Measurements from ENCODE around the gene MVB12B.
"Not testable (repeated sequence)": the region's sequence is repeated elsewhere in the genome, so short reads cannot be mapped to it uniquely, and the experiment has no call there.

Gene MVB12B

GRCh38 chr9:126543490-126543889, 216.9 kb downstream of the MVB12B start:
- TF ChIP-seq ZNF274 (IDR thresholded peaks at IDR 0.05; ENCODE audit: low read depth, low read length) = no peak

DNA sequence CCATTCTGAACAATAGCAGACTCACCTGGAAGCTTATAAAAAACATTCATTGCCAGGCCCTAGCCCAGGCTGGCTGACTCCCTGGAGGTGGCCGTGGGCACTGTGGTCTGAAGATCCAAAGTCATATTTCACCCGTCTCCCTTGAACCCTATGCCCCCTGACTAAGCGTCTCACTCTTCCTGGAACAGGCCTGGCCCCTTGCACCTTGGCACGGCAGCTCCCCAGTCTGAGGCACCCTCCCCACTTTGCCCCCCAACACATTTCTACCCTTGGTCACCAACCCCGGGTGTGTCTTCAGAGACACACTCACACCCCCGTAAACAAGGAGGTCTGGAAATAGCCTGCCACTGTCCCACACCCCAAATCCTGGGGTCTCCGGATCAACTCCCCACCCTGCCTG, 218.5 kb downstream of the MVB12B start:
- H3K4me3 ChIP-seq (ENCODE audit: low read length) = no peak overlapping the region
- no peak for TF ChIP-seq ZNF274 (IDR thresholded peaks at IDR 0.05; ENCODE audit: low read depth, low read length)

More at GRCh38 chr9:126543490-126543889, 216.9 kb downstream of the MVB12B start:
- H3K4me3 ChIP-seq (ENCODE audit: low read length) = no peak overlapping the region

DNA sequence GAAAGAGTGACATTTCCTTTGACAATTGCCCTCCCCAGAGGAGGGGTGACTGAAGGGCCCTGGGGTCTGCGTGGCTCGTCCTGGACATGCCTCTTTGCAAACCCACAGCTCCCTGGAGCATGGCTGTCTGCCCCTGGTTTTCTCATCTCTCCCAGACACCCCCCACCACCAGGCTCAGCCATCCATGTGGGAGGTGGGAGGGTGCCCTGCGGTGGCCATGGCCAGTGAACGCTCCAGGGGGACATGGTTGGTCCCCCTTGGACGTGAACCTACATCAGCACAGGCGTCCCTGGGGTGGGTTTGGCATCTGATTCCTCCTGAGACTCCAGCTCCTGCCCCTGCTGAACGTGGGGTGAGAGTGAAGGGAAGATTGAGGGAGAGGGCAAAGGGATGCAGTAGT, 219.4 kb downstream of the MVB12B start:
- no peak for TF ChIP-seq ZNF274 (IDR thresholded peaks at IDR 0.05; ENCODE audit: low read depth, low read length)

DNA sequence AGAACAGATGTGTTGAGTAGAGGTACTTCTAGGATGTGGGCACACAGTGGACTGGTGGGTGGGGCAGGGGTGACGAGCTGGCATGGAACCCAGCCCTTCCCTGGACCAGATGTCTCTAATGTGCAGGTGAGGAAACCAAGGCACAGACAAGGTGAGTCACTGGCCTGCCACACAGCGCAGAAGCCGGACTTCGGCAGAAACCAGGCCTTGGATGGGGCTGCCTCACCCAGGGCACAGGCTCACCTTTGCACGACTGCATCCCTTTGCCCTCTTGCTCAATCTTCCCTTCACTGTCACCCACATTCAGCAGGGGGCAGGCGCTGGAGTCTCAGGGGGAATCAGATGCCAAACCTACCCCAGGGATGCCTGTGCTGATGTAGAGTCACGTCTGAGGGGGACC, 221.7 kb downstream of the MVB12B start:
- H3K4me3 ChIP-seq (ENCODE audit: low read length) = no peak overlapping the region
- TF ChIP-seq ZNF274 (IDR thresholded peaks at IDR 0.05; ENCODE audit: low read depth, low read length) = no peak

More for the DNA sequence above, 219.4 kb downstream of the MVB12B start:
- no peak overlapping the region for H3K4me3 ChIP-seq (ENCODE audit: low read length)

DNA sequence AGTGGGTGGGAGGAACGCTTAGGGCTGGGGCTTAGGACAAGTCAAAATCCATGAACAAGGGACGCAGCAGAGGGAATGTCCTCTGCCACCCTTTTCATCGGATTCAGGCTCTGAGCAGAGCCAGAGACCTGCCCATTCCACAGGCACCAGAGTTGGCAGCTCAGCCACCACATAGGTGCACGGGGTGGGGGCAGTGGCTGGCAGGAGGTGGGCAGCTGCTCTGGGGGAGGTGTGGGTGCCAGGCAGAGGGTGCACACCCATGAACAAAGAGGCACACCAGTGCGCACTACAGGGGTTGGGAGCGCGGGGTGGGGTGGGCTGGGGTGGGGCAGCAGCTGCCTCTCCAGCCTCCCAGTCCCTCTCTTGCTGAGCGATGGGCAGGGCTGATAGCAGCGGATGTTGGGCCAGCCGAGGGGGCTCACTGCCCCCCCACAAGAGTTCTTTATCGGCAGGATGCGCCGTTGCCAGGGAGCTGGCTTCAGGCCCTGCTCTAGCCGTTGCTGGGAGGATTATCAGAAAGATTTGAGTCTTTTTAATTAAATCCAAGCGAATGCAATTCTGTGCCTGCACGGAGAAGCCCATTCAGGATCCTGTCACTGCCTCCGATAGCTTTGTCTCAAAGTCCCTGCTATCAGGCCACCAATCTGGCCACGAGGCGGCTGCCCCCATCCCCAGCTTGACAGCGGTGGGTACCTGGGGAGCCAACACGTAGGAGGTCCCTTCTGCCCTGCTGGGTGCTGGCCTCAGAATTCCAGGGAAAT, 222.8 kb downstream of the MVB12B start:
- no peak overlapping the region for H3K4me3 ChIP-seq (ENCODE audit: low read length)
- no peak for TF ChIP-seq ZNF274 (IDR thresholded peaks at IDR 0.05; ENCODE audit: low read depth, low read length)

- H3K4me3 ChIP-seq (ENCODE audit: low read length) = no peak overlapping the region
- no peak for TF ChIP-seq ZNF274 (IDR thresholded peaks at IDR 0.05; ENCODE audit: low read depth, low read length)
Measured at GRCh38 chr9:126550891-126551351, 224.3 kb downstream of the MVB12B start.

DNA sequence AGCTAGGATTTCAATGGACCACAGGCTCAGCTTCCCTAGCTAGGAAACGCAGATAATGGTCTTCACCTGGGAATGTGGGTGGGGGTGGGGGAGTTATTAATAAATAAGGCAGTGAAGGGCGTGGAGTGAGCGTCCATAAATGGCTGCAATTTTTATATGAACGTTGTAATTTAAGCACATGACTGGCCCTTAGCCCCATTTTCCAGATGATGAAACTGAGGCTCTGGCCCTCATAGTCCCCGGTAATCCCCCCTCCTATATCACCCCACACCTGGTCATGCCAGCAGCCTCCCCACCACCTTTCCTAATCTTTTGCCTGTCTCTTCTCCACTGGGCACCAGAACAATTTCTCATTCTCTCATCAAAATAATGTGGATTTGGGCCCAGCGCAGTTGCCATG, 225.2 kb downstream of the MVB12B start:
- TF ChIP-seq ZNF274 (IDR thresholded peaks at IDR 0.05; ENCODE audit: low read depth, low read length) = no peak
- no peak overlapping the region for H3K4me3 ChIP-seq (ENCODE audit: low read length)

DNA sequence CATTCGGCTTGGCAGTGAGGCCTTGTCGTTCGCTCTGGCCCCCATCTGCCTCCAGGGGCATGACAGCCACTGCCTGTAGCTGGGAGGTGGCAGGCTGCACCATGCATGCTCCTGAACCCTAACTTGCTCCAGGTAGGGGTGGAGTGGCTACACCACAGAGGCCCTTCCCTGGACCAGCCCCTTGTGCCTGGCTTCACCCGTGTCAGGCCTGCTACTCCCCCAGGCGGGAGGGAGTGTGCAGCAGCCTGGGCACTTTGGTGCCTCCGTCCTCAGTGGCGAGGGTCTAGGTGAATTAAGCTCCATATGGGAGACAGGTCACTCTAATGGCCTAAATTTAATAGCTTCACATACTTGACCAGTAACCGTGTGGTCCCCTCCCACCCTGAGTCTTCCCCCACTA, 227.7 kb downstream of the MVB12B start:
- H3K4me3 ChIP-seq (ENCODE audit: low read length) = no peak overlapping the region

GRCh38 chr9:126555421-126555820, 228.8 kb downstream of the MVB12B start:
- H3K4me3 ChIP-seq (ENCODE audit: low read length) = not testable (repeated sequence)

More for the DNA sequence above, 227.7 kb downstream of the MVB12B start:
- no peak for TF ChIP-seq ZNF274 (IDR thresholded peaks at IDR 0.05; ENCODE audit: low read depth, low read length)
